Measurements from ENCODE around the gene FKBP1A. TPM values are rescaled to one million over a fixed set of nuclear protein-coding genes. Genes with fewer than 3 reads are reported as not detected.

Gene FKBP1A
- total RNA-seq, 1 donor from 2014 or later: 155 TPM

DNA sequence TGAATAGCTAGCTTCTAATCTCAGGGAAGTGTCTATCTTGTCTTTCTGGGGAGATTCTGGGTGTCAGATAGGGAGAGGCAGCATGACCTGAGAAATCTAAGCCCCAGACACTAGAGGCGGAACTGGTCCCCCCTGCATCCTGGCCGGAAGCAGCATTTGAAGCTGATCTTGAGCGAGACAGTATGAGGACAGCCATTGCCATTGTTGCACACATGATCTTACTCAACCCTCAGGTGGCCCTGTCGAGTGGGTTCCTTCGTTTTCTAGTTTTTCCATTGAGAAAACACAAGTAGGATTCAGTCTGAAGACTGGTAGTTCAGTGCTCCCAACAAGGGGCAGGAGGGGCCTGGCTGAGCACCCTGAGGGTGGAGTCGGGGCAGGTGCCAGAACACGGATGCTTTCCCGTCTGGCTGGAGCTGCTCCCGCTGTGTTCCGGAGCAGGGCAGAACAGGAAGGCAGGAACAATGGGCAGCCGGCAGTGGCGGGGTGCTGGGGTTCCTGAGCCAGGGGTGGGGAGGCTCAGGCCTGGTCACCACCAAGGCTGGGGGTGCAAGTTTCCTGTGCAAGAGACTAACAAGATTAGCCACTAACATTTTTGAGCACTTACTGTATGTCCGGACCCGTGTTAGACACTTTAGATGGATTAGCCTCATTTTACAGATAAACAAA lies 56.0 kb downstream of the FKBP1A start:
- Histone ChIP-seq H3K36me3 (ENCODE audit: control insufficient read depth, insufficient read depth, low read length) (no peaks in the 10 kb centered on the region), H3K4me3 (ENCODE audit: low read depth, low read length) (no peak overlapping the region), H3K27me3 (ENCODE audit: control insufficient read depth, insufficient read depth, low read length) (no peaks in the 10 kb centered on the region)
- DNase-seq (ENCODE audit: low read depth): no peak
- TF ChIP-seq, protein P1, sequence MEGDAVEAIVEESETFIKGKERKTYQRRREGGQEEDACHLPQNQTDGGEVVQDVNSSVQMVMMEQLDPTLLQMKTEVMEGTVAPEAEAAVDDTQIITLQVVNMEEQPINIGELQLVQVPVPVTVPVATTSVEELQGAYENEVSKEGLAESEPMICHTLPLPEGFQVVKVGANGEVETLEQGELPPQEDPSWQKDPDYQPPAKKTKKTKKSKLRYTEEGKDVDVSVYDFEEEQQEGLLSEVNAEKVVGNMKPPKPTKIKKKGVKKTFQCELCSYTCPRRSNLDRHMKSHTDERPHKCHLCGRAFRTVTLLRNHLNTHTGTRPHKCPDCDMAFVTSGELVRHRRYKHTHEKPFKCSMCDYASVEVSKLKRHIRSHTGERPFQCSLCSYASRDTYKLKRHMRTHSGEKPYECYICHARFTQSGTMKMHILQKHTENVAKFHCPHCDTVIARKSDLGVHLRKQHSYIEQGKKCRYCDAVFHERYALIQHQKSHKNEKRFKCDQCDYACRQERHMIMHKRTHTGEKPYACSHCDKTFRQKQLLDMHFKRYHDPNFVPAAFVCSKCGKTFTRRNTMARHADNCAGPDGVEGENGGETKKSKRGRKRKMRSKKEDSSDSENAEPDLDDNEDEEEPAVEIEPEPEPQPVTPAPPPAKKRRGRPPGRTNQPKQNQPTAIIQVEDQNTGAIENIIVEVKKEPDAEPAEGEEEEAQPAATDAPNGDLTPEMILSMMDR (IDR thresholded peaks at IDR 0.05; ENCODE audit: insufficient read depth, low read length, poor library complexity, severe bottlenecking): no peak

DNA sequence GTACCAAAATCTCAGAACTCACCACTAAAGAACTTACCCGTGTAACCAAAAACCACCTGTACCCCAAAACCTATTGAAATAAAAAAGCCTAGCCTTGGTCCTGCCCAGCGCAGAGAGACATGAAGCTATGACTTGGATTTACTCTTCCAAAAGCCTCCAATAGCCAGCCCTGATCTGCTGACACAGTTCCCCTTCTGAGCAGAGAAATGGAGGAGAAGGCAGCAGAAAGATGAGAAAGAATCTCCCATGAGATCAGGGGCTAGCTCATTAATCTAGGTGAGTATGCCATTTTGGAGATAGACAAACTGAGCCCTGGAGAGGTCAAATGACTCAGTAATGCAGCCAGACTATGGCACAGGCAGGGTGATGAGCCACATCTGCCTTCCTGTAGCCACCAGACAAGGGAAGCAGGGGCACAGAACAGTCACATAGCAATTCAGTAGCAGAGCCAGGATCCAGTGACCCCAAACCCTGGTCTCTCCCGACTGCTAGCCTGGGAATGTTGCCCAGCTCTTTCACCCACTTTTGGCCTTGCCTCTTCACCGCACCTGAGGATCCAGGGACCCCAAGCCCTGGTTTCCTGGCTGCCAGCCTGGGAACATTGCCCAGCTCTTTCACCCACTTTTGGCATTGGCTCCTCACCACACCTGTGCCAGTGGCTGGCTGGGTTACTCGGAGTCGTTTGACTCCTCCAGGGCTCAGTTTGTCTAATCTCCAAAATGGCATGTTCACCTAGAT lies 56.7 kb downstream of the FKBP1A start:
- H3K27me3 ChIP-seq (ENCODE audit: control insufficient read depth, insufficient read depth, low read length): no peaks in the 10 kb centered on the region
- H3K36me3 ChIP-seq (ENCODE audit: control insufficient read depth, insufficient read depth, low read length): no peaks in the 10 kb centered on the region
- TF ChIP-seq, protein P1 (IDR thresholded peaks at IDR 0.05; ENCODE audit: insufficient read depth, low read length, poor library complexity, severe bottlenecking): no peak
- DNase-seq (ENCODE audit: low read depth): no peak
- H3K4me3 ChIP-seq (ENCODE audit: low read depth, low read length): no peak overlapping the region

DNA sequence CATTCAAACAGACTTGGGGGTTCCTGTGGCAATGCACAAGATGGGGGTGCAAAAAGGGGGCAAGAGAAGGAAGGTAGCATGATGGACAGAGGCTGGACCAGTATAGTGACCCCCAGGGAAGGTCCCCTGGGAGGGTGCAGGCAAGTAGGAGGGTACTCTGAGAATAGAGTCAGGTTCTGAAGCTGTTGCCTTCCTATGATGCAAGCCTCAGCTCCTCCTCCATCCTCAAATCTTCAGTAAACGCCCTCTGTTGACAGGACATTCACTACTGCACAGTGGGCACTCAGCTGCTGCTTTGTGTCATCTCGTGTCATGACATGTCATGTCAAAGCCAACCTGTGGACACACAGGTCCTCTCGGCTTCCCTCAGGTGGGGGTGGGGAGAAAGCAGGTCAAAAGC lies 58.1 kb downstream of the FKBP1A start:
- DNase-seq (ENCODE audit: low read depth): no peak
- TF ChIP-seq, protein P1 (IDR thresholded peaks at IDR 0.05; ENCODE audit: insufficient read depth, low read length, poor library complexity, severe bottlenecking): no peak
- no peak overlapping the region for H3K4me3 ChIP-seq (ENCODE audit: low read depth, low read length)

DNA sequence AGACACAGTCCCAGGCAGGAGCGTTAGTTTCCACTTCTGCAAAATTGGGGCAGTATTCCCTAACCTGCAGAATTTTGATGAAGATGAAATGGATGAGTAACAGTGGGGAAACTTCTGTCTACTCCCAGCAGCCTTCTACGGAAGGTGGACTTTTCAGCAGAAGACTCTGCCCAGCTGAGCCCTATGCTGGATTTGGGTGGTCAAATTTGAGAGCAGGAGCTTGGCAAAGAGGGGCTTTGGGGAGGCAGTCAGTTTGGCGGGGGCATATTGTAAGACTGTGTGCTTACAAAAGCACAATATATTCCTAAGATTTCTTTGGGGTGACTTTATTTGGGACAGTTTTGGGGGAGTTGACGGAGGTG lies 58.5 kb downstream of the FKBP1A start:
- DNase-seq (ENCODE audit: low read depth): no peak
- no peak overlapping the region for H3K4me3 ChIP-seq (ENCODE audit: low read depth, low read length)
- no peaks in the 10 kb centered on the region for H3K36me3 ChIP-seq (ENCODE audit: control insufficient read depth, insufficient read depth, low read length)
- no peaks in the 10 kb centered on the region for H3K27me3 ChIP-seq (ENCODE audit: control insufficient read depth, insufficient read depth, low read length)
- TF ChIP-seq, protein P1 (IDR thresholded peaks at IDR 0.05; ENCODE audit: insufficient read depth, low read length, poor library complexity, severe bottlenecking): no peak

More for the DNA sequence above, 58.1 kb downstream of the FKBP1A start:
- no peaks in the 10 kb centered on the region for H3K27me3 ChIP-seq (ENCODE audit: control insufficient read depth, insufficient read depth, low read length)
- no peaks in the 10 kb centered on the region for H3K36me3 ChIP-seq (ENCODE audit: control insufficient read depth, insufficient read depth, low read length)

DNA sequence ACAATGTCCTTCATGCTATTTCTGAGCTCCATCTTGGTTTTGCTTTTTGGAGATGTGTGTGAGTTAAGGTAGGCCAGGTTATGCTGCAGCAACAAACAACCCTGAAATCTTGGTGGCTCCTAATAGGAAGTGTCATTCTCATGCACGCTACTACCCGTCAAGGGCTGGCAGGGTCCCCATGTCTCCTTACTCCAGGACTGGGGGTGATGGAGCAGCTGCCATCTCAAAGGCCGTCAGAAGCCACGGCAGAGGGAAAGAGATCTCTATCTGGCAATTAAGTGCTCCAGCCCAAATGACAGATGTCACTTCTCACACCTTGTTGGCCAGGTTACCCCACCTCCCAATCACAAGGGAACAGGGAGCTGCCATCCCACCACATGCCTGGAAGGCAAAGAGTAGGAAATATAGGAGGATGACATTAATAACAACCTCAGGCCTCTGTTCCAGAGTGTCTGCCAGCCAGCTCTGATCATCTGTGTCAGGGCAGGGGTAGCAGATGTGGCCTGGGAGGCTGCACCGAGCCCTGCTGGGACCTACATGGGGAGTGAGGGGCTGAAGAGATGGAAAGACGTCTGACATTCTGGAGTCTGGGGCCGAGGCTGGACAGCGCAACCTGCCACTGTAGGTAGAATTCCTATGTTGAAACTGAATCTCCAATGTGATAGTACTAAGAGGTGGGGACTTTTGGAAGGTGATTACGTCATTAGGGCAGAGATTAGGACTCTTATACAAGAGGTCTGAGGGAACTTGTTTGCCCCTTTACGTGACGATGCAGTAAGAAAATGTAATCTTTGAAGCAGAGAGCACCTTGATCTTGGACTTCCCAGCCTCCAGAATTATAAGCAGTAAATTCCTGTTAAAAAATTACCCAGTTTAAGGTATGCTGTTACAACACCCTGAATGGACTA lies 59.1 kb downstream of the FKBP1A start:
- H3K27me3 ChIP-seq (ENCODE audit: control insufficient read depth, insufficient read depth, low read length): no peaks in the 10 kb centered on the region
- TF ChIP-seq, protein P1 (IDR thresholded peaks at IDR 0.05; ENCODE audit: insufficient read depth, low read length, poor library complexity, severe bottlenecking): no peak
- no peaks in the 10 kb centered on the region for H3K36me3 ChIP-seq (ENCODE audit: control insufficient read depth, insufficient read depth, low read length)
- H3K4me3 ChIP-seq (ENCODE audit: low read depth, low read length): no peak overlapping the region
- DNase-seq (ENCODE audit: low read depth): no peak
